CD4-positive, alpha-beta T cell treated with Interleukin-6 at 100 ng/mL for 8 hours (primary cell): ENCODE measurements around the gene SBK3.
"Not testable (repeated sequence)": the region's sequence is repeated elsewhere in the genome, so short reads cannot be mapped to it uniquely, and the experiment has no call there.

Experiments used
- DNase-seq: peaks from one replicate; pipeline ENCODE4 v3.0.0-alpha.2; 2020; ENCODE audit warnings: mixed read lengths, low spot score

SBK3 gene

DNA sequence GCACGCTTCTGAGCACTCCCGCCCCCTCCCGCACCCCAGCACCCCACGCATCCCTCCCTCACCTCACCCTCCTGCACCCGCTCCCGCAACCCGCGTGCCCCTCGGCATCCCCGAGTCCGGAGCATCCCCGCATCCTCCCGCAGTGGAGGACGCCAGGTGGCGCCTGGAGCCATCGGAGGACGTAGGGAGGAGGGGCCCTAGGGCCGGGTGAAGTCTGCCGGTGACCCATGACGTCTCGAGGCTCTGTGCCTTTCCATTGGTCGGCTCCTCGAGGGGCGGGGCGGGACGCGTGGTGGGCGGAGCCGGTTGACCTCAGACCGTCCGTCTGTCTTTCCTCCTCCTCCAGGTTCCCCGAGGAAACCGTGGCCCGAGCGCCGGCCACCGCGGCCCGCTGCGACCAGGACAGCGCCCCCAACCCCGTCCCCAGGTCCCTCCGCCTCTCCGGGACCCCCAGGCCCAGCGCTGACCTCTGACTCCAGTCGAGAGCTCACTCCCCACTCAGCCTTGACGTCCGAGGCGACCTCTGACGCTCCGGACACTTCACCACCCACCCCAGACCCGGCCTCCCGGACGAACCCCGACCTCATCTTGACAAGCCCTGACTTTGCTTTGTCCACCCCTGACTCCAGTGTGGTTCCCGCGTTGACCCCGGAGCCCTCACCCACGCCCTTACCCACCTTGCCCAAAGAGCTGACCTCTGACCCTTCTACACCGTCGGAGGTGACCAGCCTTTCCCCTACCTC, 28.3 kb downstream of the SBK3 start:
- peak; percentile 91 for DNase-seq

DNA sequence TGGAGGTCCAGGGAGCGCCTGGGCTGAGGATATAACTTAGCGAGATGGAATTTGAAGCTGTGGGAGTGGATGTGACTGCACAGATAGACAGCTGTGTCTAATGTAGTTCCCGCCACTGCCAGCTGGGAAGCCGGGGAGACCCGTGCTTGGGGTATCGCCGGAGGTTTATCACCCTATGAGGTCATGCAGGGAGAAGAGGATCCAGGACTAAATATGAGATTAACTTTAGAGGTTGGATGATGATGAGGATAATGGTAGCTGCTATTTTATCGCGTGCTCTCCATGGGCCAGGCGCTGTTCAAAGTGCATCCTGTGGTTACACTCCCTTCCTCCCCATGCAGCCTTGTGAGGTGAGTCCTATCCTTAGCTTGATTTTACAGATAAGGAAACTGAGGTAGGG, 37.2 kb downstream of the SBK3 start:
- no peak for DNase-seq

DNA sequence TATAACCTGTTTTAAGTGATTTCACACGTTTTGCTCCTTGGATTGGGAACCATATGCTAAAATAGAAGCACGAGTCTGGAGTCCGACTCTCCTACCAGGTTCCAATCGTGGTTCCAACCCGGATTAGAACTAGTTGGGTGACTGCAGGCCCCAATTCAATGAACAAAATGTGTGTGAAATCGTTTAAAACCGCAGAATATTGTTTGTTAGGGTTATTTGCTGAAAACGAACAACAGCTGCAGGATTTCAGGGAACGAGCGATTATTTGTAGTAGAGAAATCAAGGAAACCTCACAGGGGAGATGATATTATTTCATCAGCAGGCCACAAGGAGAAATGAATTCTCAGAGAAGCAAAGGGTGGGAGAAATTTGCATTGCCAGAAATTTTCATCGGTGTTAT, 40.4 kb downstream of the SBK3 start:
- no peak for DNase-seq

DNA sequence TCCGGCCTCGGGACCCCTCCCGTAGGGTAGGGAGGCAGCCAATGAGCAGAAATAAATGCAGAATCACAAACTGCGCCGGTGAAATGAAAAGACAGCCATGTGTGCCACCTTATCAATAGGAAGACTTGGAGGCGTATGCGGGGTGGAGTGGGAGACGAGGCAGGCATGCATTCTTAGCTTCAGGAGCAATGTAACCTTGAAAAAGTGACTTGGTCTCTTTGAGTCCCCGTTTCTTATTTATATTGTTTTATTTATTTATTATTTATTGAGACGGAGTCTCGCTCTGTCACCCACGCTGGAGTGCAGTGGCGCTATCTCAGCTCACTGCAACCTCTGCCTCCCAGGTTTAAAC, 41.1 kb downstream of the SBK3 start:
- DNase-seq = no peak

DNA sequence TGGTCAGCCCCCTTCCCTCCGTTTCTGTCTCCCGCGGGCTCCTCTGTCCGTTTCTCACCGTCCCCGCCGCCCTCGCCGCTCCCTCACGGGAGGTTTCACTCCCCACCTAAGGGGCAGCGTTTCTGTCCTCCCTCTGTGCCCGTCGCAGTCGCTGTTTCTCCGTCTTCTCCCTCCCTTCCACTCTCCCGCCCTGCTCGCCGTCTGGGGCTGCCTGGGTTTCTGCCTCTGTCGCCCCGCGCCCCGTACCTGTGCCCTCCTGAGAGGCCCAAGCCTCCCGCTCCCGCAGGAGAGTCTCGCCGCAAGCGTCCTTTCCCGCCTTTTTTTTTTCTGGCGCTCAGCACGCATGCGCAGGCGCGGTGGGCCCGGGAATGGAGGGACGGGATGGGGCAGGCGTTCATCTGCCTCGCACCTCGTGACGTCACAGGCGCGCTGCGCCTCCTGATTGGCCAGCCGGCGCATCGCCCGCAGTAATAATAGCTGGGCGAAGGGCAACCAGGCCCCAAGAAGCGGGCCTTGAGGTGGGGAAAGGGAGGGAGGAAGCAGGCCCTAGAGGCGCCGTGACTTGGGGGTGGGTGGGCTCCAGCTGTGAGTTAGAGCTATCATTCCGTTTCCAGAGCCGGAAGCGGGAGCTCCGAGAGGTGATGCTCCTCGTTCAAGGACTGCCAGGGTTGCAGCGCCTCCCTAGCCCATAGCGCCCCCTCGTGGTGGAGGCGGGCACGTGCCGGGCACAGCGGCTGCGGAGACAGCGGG, 41.7 kb downstream of the SBK3 start:
- peak; percentile 90 for DNase-seq

DNA sequence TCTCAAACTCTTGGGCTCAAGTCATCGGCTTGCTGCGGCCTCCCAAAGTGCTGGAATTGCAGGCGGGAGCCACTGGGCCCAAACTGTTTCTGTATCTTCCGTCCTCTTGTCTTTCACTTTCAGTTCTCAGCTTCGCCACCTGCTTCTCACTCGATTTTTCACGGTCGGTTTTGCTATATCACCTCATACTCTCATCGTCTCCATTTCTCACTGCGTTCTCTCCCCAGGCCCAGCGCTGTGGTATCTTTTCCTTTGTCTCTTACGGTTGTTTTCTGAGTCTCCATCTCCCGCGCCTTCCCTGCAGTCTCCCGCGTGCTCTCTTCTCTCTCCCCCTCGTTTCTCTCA, 42.2 kb downstream of the SBK3 start:
- no peak for DNase-seq

DNA sequence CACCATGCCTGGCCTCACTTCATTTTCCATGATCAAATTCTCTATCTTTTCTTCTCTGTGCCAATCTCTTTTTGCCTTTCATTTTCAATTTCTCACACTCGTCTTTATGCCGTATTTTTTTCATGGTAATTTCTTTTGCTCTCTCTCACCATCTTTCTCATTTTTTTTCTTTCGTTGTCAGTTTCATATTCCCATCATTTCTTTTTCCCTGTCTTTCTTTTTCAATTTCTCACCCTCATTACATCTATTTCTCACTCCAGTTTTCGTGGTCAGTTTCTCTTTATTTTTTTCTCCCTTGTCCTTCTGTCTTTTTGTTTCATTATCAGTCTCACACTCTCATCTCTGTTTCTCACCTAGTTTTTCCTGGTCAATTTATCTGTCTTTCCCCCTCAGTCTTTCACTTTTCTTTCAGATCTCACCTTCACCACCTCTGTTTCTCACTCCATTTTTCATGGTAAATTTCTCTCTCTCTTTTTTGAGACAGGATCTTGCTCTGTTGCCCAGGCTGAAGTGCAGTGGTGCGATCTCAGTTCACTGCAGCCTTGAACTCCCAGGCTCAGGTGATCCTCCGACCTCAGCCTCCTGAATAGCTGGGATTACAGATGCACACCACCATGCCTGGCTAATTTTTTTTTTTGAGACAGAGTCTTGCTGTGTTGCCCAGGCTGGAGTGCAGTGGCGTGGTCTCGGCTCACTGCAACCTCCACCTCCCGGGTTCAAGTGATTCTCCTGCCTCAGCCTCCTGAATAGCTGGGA, 43.0 kb downstream of the SBK3 start:
- DNase-seq = no peak

DNA sequence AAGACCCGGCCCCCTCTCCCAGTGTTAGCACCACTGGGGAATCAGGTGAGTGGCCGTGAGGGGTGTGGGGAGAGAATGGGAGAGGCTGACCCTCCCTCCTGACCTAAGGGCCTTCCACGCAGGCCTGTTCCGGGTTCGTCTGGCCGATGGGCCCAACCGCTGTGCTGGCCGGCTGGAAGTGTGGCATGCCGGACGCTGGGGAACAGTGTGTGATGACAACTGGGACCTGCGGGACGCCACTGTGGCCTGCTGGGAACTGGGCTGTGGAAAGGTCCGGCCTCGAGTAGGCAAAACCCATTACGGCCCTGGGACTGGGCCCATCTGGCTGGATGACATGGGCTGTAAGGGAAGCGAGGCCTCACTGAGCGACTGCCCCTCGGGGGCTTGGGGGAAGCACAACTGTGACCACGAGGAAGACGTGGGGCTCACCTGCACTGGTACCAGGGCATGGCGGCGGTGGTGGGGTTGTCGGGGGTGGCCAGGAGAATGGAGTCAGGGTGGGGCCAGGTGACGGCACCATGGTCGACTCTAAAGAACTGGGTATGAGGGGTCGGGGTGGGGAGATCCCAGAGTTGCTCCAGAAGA, 44.9 kb downstream of the SBK3 start:
- DNase-seq = no peak

DNA sequence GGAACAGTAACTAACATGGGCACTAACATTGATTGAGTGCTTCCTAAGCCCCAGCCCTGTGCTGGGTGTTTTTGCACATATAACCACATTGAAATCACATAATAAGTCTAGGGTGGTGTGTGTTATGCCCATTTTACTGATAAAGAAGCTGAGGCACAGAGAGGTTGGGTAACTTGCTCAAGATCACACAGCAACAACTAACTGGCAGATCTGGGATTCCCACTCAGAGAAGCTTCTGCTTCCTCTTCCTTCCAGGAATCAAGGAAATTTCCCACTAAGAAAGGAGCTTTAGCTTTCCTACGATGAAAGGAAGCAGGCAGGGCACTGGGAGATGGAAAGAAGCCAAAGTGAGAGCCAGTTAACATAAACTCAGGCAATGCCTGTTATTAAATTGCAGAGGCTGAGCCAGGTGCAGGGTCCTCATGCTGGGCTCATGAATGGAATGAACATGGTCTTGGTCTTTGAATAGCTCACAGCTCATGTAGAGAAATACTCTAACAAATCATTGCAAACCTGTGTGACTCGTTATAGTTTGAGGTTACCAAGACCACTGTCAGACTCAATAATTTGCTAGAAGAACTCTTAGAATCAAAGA, 47.0 kb downstream of the SBK3 start:
- no peak for DNase-seq

DNA sequence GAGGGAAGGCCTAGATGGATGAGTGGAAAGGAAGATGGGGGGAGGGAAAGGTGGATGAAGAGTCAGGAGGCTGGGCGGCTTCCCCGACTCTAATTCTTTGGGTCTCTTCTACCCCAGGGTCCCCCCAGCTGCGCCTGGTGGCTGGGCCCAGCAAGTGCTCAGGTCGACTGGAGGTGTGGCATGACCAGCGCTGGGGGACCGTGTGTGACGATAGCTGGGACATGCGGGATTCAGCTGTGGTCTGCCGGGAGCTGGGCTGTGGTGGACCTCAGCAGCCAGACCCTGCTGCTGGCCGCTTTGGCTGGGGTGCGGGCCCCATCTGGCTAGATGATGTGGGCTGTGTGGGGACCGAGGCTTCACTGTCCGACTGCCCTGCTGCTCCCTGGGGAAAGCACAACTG, 47.6 kb downstream of the SBK3 start:
- DNase-seq = no peak

DNA sequence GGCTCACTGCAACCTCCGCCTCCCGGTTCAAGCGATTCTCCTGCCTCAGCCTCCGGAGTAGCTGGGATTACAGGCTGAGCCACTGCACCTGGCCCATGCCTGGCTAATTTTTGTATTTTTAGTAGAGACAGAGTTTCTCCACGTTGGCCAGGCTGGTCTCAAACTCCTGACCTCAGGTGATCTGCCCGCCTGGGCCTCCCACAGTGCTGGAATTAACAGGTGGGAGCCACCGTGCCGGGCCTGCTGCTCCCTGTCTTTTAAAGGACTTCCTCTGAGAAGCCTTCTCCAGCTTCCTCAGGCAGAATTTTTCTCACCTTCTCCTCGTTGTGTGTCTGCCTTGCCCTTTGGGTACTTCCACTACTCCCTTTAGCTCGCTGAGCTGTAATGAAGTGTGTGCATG, 48.5 kb downstream of the SBK3 start:
- not testable (repeated sequence) for DNase-seq

DNA sequence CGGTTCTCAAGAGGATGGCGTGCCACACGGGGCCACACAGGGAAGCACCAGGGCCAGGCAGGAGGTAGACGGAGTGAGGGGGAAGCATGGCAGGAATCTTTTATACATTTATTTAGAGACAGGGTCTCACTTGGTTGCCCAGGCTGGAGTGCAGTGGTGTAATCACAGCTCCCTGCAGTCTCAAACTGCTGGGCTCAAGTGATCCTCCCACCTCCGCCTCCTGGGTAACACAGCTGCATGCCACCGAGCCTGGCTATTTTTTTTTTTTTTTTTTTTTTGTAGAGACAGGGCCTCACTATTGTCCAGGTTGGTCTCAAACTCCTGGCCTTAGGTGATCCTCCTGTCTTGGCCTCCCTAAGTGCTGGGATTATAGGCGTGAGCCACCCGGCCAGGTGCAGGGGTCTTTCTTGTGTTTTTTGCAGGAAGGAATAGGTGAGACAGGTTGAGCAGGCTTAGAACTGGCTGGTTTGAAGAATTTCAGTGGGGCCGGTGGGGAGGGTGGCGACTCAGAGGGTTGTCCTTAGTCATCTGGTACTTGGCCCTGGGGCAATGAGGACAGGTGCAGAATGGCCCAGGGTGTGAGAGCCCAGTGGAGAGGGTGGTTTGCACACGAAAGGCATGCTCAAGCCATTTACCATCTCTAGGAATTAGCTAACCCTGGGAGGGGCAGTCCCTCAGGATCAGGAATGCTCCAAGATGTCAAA, 49.5 kb downstream of the SBK3 start:
- DNase-seq = no peak

DNA sequence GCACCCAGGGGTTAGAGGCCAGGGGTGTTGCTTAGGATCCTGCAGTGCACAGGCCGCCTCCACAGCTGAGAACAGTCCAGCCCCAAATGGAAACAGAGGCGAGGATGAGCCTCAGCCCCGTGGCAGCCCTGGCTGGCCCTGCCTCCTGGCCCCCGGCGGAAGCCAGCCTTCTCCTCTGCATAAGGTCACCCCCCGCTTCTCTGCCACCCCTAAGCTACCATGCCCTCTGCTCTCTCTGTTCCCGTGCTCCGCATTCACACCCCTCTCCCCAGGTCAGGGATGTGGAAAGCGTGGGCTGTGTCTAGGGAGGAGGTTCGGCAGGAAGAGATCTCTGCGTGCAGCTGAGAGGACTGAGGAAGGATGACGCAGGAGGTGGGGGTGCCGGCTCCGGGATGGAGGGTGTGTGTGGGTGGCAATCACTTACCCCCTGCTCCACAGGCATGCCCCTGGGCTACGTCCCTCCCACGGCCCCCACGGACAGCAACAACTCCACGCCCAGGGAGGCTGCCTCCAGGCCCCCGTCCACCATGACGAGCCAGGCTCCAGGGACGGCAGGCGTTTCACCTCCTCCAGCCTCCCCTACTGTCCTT, 51.1 kb downstream of the SBK3 start:
- DNase-seq = no peak

DNA sequence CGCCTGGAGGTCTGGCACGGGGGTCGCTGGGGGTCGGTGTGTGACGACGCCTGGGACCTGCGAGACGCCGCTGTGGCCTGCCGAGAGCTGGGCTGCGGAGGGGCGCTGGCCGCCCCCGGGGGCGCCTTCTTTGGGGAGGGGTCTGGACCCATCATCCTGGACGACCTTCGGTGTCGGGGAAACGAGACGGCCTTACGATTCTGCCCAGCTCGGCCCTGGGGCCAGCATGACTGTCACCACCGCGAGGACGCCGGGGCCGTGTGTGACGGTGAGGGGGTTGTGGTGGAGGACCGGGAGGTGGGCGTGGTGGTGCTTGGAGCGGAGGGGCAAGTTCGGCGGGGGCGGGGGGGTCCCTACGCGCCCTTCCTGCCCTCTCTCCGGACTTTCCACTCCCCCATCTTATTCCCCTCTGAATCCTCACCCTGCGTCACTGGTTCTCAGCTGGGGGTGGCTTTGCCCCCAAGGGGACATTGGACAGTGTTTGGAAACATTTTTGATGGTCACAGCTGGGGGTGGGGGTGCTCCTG, 51.6 kb downstream of the SBK3 start:
- no peak for DNase-seq

DNA sequence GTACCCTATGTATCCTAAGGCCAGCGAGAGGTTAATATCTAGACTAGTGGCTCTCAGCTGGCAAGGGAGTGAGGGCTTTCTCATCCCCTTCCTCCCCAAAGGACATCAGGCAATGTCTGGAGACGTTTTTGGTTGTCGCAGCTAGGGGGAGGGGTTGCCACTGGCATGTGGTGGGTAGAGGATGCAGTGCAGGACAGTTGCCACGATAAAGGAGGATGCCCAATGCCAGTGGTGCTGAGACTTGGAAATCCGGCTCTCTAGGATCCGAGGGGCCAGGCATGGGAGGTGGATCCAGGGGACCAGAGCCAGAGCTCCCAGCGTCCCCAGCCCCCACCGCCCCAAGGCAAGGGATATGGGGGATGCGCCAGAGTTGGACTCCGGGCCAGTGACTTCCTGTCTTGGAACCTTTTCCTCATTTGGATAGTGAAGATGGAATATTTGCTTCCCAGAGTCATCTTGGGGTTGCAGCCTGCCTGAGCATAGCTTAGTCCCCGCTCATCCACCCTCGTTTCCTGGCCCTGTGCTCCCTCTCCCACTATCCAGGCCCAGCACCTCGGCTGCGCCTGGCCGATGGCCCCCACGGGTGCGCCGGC, 52.2 kb downstream of the SBK3 start:
- no peak for DNase-seq

DNA sequence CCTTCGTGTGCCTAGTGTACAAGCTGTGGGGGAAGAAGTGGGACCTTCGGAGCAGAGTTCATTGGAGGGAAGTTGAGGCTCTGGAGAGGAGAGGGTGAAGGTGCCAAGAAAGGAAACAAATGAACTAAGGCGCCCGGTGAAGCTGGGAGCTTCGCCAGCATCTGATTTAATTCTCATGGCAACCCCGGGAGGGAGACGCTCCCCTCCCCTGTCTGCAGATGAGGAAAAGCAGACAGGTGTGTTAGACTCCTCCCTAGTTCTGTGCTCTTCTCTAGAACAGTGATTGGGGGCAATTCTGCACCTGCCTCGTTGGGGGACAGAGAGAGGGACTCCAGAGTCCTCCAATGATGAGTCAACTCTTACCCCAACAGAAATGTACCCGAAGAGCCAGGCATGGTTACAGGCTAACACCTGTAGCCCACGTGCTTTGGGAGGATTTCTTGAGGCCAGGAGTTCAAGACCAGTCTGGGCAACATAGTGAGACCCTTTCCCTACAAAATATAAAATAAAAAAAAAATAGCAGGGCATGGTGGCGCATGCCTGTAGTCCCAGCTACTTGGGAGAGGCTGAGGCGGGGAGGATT, 52.9 kb downstream of the SBK3 start:
- no peak for DNase-seq

DNA sequence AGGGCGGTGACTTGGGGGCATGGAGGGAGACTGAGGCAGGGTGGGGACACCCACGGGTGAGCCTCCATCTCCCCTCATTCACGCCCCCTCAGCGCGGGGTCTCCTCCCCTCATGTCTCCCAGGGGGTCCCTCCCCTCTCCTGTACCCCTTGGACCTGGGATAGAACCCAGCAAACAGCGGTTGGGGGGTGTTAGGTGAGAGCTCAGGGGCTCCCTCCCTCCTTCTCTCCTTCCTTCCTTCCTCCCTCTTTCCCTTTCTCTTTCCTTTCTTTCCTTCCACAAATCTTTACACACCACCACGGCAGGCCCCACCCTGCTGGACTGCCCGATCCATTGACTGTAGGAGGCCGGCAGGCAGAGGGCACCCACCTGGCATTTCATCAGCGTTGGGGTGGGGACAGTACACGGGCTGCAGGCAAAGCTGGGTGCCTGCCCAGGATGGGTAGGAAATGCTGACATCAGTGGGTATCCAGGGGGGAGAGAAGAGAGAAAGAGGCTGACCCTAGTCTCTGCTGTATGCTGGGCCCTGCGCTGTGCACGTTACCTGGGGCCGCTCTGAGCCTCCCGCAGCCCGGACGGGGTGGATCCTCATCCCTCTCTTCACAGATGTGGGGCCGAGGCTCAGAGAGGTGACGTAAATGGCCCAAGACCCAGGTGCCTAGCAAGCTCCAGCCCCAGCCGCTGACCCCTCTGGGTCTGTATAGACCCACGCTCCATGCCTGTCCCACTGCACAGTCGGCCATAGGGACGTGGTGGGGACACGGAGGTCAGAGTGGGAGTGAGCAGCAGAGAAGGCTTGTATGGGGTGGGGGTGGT, 53.6 kb downstream of the SBK3 start:
- no peak for DNase-seq
